HG02973 (cell line): ENCODE results near the gene CCDC192.

Experiments
- ATAC-seq: cut with Tn5 transposase; IDR thresholded peaks from one replicate; pipeline ENCODE4 v1.9.1; 2021; ENCODE audit warnings: moderate library complexity; ENCODE audit not compliant: unreplicated experiment

CCDC192 gene

DNA sequence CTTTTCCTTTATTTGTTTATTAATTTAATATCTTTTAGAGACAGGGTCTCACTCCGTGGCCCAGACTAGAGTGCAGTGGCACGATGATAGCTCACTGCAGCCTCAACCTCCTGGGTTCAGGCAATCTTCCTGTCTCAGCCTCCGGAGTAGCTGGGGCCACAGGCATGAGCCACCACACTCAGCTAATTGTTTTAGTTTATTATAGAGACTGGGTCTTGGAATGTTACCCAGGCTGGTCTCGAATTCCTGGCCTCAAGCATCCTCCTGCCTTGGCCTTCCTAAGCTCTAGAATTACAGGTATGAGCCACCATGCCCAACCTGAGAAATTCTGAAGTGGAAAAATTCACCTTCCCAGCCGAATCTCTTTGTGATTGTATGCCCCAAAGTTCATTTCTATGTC, 240.9 kb downstream of the CCDC192 start:
- no peak for ATAC-seq

DNA sequence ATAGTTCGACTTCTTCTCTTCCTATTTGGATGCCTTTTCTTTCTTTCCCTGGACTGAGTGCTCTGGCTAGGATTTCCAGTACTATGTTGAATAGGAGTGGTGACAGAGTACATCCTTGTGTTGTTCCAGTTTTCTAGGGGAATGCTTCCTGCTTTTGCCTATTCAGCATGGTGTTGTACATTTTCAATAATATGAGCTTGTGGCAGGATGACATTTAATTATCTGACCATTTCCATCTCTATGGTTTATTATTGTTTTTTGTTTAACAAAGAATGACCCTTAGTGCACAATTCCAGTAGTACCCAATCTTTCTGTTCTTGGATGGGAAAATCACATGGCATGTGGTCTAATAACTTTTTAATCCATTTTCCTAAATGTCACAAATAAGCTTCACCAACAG, 244.8 kb downstream of the CCDC192 start:
- ATAC-seq = no peak

DNA sequence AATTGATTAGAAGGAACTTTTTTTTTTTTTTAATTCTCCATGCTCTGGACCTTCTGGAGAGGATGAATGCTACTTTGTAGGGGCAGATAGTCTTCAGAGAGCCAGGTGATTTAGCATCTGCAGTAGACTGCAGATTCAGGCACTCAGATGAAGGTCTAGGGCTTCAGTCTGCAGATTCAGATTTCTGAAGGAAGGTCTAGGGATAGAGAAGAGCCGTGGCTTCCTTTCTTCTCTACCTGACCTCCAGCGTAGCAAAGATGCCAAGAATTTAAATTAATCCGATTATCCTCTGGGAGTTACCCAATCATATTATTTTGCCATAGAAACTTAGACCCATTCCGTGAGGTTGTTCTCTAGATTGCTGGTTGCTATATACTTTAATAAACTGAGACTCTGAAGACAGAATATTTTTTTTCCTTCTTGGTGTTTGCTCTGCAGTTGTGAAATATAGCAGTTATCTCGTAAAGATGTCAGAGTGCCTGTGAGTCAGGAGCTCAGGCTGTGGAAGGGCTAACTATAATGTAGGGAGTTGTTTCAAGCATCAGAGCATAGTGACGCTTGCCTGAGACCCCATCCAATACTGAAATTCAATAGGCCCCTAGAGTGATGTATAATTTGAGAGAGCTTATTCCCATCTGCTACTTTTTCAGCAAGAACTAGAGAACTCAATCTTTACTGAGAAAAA, 247.7 kb downstream of the CCDC192 start:
- ATAC-seq = no peak

DNA sequence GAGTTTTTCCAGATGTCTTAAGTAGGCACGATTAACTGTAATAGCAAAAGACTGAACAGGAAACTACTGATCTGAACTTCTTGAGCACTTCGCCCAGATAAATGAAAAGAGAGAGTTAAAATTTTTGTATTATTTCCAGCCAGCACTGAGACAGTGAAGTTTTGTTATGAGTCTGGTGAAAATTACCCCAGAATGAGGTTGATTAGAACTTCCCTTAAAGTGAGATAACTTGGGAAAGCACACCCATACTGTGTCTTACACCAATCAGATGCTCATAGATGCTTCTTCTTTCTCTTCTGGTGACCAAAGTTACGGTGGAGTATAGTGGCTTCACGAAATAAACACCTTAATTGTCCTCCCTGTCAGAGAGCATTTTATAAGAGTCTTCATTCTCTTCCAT, 248.6 kb downstream of the CCDC192 start:
- no peak for ATAC-seq

DNA sequence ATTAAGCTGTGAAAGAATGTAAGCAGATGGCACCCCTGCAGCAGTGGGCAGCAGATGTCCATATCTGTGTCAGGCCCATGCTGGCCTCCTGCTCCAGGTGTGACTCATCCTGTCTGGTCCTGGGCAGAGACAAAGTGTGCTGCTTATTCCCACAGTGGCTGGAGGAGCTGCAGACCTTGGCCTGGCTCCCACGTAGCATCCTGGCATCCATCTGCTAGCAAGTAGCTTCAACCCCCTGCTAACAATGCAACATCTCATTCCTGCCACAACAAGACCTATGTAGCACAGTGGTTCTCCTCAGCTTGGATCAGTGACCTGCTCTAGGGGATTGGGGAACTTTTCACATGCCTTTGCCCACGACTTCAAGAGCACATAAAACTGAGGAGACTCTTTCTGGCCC, 254.0 kb downstream of the CCDC192 start:
- no peak for ATAC-seq

DNA sequence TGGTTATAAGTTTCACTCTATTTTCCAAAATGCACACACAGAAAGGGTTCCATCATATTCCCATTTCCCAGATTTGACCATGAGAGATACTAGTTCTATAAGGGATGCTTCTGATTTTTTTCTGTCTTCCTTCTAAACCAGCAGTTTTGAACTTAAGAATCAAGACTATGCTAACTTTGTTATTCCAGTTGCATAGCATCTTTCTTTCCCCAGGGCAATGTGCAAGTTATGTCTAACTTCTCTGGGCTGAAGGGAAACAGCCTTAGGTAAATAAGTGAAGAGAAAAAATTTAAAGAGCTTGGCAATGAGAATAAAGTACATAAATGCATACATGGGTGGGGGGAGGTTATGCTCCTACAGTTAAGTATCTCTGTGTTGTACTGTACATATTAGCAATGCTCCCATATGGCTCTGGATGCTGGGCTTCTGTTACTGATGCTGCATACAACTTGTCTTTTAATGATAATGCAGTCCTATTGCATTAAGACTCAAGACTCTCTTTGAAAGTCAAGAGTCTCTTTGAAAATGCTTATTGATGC, 254.6 kb downstream of the CCDC192 start:
- ATAC-seq = no peak

DNA sequence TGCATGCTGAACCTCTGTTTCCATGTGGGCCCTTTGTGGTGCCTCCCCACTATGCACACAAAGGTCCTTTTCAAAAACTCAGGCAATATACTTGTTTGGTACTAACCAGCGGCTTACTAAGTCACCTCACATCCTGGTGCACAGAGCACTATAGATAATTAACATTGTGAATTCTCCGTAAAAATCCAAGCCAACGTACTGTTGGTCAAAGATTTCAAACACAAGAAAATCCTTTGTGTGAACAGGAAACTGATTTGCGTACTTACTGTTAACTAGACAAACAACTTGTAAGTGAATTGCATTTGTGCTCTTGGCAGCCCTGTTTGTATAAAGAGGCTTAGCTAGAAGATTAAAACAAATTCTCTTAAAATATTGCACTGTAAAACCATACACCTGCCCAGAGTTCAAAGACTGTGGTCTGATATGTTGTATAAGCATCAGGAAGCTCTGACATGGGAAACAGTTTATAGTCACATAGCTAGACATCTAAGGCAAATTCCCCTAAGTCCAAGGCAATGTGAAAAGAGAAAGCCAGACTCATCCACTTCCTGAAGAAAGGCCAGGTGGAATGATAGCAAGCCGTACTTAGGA, 255.3 kb downstream of the CCDC192 start:
- no peak for ATAC-seq

DNA sequence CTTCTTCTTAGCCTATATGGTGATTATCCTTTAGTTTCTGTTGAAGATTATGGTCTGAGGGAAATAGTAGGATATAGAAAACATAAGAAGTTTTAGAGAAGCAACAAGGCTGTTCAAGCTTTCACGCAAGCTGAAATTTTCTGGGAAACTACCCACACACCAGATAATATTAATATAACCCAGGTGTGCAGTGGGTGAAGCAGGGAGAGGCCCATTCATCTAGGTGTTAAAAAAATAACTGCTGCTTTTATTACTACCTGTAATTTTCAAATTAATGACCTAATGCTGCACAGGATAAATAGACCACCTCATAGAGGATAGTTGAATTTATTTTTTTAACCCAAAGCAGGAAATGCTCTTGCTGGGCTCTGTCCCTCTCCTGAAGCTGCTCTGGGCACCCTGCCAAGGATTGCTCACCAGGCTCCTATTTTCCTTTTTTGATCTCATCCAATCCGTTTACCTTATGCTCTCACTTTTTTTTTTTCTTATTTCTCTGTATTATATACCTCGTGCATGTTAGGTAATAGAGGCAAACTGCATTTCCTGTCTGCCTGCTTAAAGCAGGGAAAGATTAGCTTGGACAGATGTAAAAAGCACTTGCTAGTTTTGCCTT, 256.1 kb downstream of the CCDC192 start:
- no peak for ATAC-seq

DNA sequence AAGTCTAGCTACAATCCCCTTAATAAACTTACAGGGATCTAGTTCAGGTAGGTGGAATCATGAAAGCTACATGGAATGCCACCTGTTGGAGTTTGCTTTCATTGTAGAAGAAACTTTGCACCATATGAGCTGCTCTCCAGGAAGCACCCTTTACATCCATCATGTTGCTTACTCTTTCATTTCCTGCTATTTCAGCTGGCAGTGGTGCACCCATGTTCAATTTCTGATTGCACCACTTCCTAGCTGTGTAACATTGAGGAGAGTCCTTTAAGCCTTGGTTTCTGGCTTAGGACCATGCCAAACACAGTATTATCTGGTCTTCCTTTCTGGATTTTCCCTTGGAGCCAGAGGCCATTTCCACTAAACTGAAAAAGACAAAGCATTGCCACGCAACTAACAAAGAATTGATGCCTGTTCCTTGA, 257.1 kb downstream of the CCDC192 start:
- no peak for ATAC-seq

DNA sequence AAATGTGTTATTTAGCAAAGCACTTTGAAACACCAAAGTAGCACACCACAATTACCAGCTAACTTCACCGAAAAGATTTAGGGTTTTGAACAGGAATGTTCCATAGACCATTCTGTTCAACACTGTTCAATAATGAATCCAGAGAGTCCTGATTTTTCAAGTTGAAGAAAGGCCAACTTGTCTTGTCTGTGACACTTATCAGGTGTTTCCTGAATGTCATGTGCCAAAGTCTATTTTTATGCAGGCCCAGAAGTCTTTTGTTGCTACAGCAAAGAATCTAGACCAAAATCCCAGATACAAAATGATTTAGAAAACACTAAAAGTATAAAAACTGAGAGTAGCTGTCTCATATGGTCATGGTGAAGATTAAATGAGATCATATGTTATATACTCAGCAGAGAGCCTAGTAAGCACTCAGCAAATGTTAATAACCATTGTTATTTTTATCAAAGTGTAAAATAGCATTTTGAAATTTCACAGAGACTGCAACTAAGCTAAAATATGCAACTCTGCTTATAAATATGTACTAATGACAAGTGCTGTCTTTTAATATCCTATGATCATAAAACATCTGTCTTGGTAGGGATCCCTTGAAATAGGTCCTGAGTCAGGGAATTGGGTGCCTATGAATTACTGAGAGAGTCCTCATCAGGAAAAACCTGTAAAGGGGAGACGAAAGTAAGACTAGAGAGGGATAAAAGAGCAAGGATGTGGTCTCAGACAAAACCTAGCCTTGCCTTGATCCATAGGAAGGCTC, 258.0 kb downstream of the CCDC192 start:
- no peak for ATAC-seq

DNA sequence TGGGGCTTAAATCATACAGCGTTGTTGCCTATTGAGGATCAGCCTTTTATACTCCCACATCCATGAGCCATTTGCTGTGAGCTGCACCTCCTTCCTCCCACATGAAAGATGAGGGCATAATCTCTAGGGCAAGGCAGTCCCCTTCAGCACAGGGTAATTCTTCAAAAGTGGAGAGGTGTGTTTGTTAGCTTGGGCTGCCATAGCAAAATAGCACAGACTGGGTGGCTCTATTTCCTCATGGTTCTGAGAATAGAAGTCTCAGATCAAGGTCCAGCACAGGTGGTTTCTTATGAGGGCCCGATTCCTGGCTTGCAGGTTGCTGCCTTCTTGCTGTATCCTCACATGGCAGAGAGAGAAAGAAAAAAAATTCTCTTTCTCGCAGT, 258.6 kb downstream of the CCDC192 start:
- ATAC-seq = no peak

DNA sequence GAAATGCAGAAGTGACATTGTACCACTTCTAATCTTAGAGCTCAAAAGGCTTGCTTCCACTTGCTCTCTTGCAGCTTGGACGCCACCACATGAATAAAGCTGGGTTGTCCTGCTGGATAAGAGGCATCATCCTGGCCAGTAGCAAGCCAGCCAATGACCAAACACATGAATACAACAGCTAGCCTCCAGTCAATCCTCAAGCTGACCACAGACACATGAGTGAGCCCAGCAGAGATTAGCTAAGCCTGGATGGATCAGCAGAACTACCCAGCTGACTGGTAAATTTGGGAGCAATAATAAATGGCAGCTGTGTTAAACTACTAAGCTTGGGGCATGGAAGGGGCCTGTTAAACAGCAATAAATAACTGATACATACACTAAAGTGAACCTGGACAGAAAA, 259.3 kb downstream of the CCDC192 start:
- no peak for ATAC-seq

DNA sequence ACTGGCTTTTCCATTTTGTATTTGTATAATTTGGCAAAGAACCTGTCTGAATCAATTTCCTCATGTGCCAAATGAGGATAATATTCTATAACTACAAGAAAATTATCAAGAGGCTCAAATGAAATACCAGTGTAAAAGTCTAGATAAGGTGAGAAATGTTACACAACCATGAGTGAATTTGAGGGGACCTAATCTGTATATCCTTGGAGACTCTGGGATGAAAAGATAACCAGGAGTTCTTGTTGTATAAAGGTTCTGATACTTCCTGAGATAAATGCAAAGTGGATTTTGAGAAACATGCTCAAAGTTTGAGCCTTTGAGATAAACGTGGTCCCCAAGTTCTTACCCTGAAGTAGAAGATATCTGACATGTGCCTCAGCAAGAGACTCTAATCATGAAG, 260.0 kb downstream of the CCDC192 start:
- ATAC-seq = no peak

DNA sequence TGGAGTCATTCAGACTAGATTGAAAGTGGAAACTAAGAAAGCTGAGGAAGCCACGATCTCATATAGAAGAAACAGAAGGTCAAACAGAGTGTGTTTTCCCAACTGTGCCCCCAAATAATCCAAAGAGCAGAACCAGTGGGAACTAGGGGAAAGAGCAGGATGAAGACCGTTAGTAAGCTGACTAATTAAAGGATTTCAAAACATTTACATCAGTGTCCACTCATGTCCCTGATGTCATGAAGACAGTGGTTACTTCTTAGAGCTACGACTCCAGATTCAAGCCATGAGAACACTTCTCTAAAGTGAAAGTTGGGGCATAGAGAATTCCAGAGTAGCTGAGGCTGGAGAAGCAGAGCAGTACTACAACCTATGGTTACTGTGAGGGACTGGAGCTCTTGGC, 260.7 kb downstream of the CCDC192 start:
- no peak for ATAC-seq

DNA sequence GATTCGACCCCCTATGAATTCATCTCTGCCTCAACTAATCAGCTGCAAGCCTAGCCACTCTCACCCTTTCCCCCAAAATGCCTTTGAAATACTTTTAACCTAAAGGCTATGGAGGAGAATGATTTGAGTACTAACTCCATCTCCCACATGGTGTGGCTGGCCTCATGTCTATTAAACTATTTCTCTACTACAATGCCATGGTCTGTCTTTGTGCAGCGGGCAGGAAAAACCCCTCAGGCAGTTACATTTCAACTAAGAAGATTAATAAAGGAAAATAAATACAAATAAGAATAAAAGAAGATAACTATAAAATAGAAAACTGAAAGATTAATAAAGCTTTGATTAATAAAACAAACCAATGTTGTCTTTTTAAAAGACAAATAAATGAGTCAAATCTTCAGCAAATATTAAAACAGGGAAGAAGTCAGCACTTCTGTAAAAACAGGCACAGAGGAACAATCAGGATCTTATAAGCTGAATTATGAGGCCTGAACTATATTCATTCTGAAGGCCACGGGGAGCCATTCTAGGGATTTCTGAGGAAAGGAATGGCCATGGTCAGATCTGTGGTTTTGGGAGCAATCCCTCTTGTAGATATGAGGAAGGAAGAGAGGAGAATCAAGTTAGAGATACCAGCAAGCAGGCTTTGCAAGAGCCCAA, 264.3 kb downstream of the CCDC192 start:
- ATAC-seq = no peak

DNA sequence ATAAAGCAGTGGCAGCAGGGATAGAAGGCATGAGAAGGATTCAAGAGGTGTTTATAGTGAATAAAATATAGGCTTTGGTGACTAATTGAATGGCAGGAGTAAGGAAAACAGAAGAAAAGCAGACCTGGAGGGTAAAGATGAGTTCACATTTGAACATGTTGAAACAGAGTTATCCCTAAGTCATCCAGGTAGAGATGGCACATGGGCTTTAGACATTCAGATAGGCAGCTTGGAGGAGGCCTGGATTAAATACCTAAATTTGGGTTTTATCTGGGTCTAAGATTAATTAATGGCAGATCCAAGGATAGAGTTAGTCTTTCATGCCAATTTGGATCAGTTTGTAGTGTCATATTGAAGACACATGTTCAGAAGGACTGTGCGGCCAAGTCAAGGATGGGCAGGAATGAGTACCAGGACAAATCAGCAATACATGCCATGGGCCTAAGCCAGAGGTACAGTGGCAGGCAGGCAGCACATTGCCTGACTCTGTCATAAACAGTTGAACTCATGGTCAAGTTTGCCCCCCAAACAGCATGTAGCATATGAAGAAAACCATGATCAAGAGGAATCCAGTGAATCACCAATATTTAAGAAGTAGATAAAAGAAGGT, 264.9 kb downstream of the CCDC192 start:
- no peak for ATAC-seq

DNA sequence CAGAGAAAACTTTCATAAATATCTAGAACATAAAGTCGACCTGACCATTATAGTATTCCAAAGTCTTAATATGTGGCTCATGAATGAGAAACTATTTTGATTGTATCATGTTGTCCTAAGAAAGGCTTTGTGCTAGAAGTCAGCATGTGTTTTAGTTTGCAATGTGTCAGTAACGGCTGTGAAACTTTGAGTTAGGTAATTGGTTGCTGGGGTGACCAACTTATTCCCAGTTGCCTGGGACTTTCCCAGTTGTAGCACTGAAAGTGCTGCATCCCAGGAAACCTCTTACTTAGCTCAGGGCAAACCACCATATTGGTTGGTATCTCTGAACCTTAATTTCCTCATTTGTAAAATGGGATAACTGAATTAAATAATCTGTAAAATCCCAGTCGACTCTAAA, 265.8 kb downstream of the CCDC192 start:
- ATAC-seq = no peak

DNA sequence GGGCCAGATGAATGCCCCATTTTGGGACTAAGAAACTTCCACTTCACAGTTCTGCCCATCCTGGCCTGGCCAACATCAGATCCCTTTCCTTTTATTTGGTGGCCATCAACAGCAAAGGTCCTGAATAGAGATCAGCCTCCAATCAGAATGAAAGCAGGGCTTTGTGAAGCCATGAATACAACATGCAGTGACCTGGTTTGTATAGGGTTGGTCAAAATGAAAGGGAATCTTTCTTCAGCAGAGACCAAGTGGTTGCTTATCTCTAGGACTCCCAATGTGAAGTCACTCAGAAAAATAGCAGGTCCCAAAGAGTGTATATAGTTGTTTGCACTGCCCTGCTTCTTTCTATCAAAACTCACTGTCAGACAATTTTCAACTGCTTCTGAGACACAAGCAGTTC, 266.5 kb downstream of the CCDC192 start:
- ATAC-seq = no peak

DNA sequence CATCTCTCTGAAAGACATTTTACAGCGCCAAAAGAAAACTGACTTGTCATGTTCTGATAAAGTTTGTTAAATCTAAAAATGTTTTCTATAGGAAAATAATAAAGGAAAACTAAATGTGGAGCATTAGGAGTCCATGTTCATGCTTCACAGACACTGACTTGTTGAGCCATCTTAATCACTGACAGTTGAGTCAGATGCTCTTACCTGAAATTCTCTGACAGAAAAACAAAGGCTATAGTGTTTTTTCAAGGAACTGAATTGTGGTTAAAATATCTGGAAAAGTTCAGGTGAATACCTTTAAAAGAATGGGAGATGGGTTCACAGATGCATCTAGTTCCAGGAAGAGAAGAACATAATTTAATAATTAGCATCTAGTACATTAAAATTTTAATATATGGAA, 266.9 kb downstream of the CCDC192 start:
- ATAC-seq = no peak

DNA sequence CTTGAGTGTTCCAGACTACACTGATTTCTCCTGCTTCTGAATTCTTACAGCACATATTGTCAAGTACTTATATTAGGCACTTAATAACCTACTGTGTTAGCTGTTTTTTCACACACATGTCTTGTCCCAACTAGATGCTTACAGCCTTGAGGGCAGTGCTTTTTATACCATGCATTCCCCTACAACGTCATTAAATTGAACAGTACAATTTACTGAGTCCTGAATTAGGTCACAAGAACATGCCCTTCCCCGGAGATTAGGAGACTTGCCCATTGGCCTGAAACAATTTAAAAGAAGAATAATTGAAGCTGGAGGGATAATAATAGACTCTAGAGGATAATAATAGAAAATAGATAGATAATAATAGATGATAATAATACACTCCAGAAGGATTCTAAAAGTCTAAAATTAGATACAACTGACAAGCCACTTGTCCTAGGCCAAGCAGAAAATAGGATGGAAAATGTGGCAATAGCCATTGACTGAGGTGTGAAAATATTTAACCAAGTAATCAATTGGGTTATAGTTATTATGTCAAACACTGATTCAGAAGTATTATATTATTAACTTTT, 267.7 kb downstream of the CCDC192 start:
- ATAC-seq = no peak
